Measurements from ENCODE around the gene ATAD2B.

DNA sequence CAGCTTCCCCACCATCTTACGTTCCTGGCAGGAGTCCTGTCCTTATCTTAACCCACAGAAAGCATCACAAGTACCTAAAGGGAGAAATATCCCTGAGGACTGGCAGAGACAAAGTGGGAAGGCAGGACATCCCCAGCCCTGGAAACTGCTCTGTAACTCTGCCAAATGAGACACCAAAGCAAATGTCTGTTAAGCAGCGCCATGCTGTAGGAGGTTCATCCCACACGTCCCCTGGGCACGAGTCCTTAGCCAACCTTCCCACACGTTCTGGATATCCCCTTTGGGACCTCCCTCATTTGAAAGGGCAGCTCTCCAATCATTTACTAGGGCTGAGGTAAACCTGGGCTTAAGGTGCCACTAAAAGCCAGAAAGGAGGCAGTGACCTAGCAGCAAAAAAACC, 207.2 kb downstream of the ATAD2B start:
- TF ChIP-seq, protein P1, sequence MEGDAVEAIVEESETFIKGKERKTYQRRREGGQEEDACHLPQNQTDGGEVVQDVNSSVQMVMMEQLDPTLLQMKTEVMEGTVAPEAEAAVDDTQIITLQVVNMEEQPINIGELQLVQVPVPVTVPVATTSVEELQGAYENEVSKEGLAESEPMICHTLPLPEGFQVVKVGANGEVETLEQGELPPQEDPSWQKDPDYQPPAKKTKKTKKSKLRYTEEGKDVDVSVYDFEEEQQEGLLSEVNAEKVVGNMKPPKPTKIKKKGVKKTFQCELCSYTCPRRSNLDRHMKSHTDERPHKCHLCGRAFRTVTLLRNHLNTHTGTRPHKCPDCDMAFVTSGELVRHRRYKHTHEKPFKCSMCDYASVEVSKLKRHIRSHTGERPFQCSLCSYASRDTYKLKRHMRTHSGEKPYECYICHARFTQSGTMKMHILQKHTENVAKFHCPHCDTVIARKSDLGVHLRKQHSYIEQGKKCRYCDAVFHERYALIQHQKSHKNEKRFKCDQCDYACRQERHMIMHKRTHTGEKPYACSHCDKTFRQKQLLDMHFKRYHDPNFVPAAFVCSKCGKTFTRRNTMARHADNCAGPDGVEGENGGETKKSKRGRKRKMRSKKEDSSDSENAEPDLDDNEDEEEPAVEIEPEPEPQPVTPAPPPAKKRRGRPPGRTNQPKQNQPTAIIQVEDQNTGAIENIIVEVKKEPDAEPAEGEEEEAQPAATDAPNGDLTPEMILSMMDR (IDR thresholded peaks at IDR 0.05; ENCODE audit: low read length) = no peak
- no peak for TF ChIP-seq EZH2 (IDR thresholded peaks at IDR 0.05; ENCODE audit: borderline replicate concordance, low read length)

Data from OCI-LY1 (cell line).